HG02623 (cell line): ENCODE data around the gene BCO1.
A peak's percentile ranks its signal among the peaks of the same experiment; 100 is the strongest.

Source experiments
- ATAC-seq: cut with Tn5 transposase; IDR thresholded peaks from one replicate; pipeline ENCODE4 v1.9.1; 2021; ENCODE audit warnings: moderate library complexity; ENCODE audit not compliant: unreplicated experiment

BCO1 gene

GRCh38 chr16:81314603-81315270 is 76.2 kb downstream of the BCO1 start, which contains the start of gene GAN:
TSS of gene GAN (plus strand) at chr16:81314962. CDS start at chr16:81315114, 152 bp downstream.
- peak; percentile 97 for ATAC-seq

- peak; percentile 23 for ATAC-seq
Measured at GRCh38 chr16:81315271-81316175, 77.0 kb downstream of the BCO1 start.

GRCh38 chr16:81316176-81316496 is 77.6 kb downstream of the BCO1 start:
- no peak for ATAC-seq

- no peak for ATAC-seq
Measured at GRCh38 chr16:81318711-81319110, 80.2 kb downstream of the BCO1 start.

- ATAC-seq, result no peak
Measured at GRCh38 chr16:81319221-81319912, 80.9 kb downstream of the BCO1 start.

- no peak for ATAC-seq
Measured at GRCh38 chr16:81321039-81321438, 82.5 kb downstream of the BCO1 start.

GRCh38 chr16:81321536-81321935 is 83.0 kb downstream of the BCO1 start:
- ATAC-seq, result no peak

- ATAC-seq, result no peak
Measured at GRCh38 chr16:81324808-81325207, 86.3 kb downstream of the BCO1 start.

GRCh38 chr16:81327011-81327410 is 88.5 kb downstream of the BCO1 start:
- ATAC-seq, result no peak

GRCh38 chr16:81327447-81328196 is 89.1 kb downstream of the BCO1 start:
- ATAC-seq, result no peak

GRCh38 chr16:81329947-81330346 is 91.5 kb downstream of the BCO1 start:
- no peak for ATAC-seq

GRCh38 chr16:81333356-81333755 is 94.9 kb downstream of the BCO1 start:
- no peak for ATAC-seq

- ATAC-seq, result no peak
Measured at GRCh38 chr16:81335669-81336068, 97.2 kb downstream of the BCO1 start.

GRCh38 chr16:81337097-81337496 is 98.6 kb downstream of the BCO1 start:
- ATAC-seq, result no peak
